Hematopoietic multipotent progenitor cell treated with erythropoietin and hydrocortisone succinate and interleukin-3 and kit ligand, for 6 days (in vitro differentiated cells): ENCODE data around the gene EEFSEC.
A peak's percentile ranks its signal among the peaks of the same experiment; 100 is the strongest.

Experiments
- DNase-seq: peaks from one replicate; pipeline ENCODE4 v3.0.0-alpha.2; 2015

The EEFSEC gene, protein sequence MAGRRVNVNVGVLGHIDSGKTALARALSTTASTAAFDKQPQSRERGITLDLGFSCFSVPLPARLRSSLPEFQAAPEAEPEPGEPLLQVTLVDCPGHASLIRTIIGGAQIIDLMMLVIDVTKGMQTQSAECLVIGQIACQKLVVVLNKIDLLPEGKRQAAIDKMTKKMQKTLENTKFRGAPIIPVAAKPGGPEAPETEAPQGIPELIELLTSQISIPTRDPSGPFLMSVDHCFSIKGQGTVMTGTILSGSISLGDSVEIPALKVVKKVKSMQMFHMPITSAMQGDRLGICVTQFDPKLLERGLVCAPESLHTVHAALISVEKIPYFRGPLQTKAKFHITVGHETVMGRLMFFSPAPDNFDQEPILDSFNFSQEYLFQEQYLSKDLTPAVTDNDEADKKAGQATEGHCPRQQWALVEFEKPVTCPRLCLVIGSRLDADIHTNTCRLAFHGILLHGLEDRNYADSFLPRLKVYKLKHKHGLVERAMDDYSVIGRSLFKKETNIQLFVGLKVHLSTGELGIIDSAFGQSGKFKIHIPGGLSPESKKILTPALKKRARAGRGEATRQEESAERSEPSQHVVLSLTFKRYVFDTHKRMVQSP

DNA sequence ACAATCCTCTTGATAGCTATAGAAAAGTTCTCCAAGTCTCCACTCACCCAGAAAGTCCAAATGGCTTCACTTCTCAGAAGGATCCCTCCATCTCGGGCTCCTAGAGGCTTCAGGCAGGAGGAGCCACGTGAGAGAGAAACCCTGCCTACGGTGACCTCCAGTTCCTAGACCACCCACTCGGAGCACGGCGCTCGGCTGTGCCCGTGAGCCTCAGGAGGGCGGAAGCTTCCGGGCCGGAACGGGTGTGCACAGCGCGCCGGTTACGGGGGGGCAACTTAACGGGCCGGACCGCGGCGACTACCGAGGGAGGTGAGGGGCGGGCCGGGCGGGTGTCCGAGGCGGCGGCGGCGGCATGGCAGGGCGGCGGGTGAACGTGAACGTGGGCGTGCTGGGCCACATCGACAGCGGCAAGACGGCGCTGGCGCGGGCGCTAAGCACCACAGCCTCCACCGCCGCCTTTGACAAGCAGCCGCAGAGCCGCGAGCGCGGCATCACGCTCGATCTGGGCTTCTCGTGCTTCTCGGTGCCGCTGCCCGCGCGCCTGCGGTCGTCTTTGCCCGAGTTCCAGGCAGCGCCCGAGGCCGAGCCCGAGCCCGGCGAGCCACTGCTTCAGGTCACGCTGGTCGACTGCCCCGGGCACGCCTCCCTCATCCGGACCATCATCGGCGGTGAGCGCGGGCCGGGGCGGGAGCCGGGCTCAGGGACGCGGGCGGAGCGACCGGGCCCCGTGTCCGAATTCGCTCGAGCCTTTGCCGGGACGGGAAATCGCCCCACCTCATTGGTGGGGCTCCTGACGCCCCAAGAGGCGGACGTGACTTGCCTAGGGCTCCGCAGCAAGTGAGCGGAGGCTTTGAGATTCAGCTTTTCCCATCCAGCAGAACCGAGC lies at the start of gene EEFSEC:
EEFSEC (plus strand) TSS at position 326 of the 886 bp plus-strand sequence; CDS start at position 353, 27 bp downstream.
- peak; percentile 85 for DNase-seq

DNA sequence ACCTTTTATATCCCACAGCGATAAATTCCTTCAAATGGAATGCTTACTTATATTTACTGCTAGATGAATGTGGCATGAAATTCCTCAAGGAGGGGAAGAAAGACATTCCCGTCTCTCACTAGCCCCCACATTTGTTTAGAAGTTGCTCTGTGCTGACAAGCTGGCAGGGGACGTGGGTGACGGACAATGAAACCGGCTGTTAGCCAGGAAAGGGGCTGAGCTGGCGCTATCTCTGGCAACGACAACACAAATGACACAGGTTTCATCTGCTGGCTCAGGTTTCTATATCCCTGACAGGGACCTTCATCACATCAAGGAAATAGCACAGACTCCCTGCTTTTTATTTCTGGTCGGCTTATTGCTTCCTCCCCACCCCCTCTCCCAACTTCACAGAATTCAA lies 45.4 kb upstream of the EEFSEC start:
- no peak for DNase-seq

DNA sequence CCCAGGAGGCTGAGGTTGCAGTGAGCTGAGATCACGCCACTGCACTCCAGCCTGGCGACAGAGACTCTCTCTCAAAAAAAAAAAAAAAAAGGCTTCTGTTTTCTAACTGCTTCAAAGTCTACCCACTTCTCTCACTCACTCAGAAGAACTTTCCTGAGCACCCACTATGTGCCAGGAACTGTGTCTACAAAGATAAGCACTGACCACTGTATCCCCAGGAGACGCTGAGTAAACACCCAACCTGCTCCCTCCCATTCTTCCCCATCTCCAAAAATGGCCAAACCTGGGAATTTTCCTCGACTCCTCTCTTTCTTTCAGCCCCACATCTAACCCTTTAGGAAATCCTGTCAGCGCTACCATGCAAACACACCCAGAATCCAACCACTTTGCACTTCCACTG lies 42.1 kb upstream of the EEFSEC start:
- DNase-seq: no peak

DNA sequence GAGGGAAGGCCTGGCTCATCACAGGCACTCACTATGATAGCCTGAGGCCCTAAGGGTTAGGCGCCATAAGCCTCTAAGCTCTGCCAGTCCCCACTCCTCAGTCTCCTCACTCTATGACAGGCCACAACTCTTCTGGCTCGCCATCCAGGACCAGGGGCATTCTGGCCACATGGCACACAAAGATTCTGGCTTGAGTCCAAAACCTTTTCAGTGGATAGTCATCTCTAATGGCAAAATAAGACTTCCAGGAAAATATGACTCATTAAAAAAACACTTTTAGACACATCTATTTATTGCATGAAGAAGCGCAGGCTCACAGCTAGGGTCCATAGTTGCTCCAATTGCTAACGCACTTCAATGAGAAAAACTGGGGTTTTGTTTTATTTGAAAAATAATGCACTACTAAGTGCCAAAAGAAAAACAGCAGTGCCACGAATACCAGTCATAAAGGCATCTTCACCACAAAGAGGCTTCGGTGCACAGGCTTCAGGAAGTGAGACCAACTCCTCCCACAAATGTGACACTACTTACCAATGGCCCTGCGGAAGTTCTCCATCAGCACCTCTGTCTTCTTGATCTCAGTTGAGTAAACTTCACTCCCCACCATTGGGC lies 40.8 kb upstream of the EEFSEC start:
- peak; percentile 74 for DNase-seq

DNA sequence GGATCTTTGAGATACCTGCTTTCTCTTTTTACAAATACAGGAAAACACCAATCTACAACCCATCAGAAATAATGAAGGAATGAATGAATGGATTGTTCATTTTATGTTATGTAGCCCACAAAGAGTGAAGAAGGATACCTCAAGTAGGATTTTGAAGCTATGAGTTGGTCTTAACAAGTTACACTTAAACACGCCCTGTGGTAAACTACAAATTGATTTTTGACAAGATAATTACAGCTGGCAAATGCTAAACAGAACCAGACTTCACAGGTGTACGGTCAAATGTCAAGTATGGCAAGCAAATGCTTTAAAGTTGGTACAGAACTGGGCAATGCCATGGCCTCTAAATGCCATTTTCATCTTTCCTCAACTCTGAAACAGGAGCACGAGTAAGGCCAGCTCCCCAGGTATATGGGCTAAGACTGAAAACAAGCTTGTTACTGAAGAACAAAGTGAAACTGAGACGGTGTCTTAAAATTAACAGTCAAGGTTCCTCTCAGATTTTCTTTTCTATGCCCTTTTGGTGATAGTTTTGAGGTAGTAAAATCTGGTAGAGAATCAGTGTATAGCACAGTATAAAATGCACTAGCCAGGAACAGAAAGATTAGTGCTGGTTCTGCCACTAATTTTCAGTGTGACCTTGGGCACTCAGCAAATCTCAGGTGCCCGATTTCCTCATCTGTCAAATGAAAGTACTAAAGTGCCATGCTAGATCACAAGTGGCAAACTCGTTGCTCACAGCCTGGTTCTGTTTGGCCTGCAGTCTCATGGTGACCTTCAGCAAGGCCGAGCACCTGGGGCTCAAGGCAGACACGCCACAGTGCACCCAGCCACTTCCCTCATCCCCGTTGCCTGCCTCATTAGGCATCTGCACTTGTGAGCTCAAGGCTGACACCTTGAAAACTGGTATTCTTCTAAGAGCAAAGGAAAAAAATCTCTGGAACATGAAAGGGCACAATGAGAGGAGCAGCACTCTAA lies 39.2 kb upstream of the EEFSEC start:
- DNase-seq: no peak

DNA sequence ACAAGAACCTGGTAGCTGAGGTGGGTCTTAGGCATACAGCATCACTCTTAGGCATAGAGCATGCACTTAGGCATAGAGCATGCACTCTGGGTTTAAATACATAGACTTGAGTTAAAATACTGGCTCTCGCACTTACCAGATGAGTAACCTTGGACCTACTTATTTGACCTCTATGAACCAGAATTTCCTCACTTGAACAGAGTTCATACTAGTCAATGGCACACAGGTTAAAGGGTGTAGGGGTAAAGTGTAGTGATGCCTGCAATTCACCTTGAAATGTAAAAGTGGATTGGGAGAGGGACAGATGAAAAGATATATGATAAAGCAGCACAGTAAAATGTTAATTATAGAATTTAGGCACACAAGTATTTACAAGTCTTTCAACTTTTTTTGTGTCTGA lies 31.3 kb upstream of the EEFSEC start:
- DNase-seq: no peak

DNA sequence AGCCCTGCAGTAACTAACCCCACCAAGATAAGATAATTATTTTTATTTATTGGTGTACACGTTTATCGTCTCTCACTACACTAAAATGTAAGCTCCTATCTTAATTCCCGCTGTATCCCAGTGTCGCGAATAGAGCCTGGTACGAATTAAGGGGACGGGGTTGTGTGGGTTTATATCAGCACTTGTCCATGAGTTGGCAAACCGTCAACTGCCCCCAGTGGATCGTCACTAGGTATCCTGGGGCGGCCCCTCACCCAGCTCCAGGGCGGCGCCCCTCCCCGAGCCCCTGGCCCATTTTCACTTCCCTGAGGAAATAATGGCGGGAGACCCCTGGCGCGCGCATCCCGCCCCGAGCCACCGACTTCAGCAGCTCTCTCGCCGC lies 30.1 kb upstream of the EEFSEC start:
- peak; percentile 53 for DNase-seq

DNA sequence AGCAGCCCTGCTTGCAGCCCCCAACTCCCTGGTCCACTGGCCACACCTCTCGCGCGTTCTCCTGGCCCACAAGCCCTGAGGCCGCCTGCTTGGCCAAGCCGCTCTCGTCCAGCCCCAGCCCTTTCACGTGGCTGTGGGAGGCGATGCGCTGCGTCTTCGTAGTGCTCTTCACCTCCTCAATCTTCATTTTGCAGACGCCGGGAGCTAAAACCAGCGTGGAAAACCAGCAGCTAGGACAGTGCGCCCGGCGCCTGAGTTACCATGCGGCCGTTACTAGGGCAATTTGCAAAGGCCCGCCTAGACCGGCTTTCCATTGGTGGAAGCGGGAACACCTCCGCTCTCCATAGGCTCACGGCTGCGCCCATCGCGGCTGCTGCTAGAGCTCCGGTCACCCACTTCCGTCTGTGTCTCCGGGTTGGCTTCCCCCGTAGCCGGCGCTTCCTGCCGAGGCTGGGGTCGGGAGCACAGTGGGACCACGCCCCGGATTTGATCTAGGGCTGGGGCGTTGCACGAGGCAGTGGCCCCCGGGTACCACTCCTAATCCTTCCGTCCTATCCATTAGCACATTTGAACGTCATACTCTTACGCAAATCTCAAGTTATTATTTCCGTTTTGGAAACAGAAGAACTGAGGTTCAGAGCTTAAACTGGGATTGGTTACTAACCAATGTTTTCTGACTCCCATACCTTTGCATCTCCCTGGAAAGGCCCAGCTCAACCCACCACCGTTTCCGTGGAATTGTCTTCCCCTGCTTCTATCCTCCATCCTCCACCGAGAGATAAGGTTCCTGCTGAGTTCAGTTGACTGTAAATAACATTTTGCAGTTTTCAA lies 29.5 kb upstream of the EEFSEC start, which contains the start of gene RUVBL1:
RUVBL1 (minus strand) TSS at position 275 of the 831 bp plus-strand sequence; CDS start at position 187, 88 bp downstream.
- DNase-seq: peak; percentile 99

DNA sequence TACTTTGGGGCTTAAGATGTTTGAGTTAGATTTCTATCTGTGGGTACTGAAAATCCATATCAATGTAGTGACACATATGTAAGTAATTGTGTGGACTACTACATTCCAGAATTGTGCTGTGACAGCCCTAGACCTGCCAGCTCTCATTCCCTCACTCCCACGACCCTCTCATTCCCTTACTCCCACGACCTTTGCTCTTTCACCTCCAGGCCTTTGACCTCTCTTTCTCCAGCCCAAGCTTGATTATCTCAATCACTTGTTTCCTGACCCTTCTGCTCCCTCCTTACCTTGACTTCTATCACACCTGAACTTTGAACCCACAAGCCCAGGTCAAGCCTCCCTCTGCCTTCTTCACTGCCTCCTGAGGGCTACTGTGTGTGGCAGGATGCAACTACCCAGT lies 26.0 kb upstream of the EEFSEC start:
- DNase-seq: no peak

DNA sequence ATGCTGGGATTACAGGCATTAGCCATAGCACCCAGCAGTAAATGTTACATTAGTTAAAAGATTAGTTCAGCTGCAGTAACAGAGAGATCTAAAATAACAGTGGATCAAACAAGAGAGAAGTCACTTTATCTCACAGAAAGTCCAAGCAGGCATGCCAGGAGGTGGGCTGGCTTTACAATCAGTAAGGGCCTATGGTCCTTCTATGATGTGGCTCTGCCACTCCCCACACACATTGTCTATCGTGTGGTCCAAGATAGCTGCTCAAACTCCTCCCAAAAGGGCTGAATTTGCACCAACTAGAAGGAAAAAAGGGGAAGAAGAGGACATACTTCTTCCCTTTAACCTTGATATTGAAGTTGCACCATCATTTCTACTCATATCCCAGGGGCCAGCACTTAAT lies 25.0 kb upstream of the EEFSEC start:
- DNase-seq: peak; percentile 90

DNA sequence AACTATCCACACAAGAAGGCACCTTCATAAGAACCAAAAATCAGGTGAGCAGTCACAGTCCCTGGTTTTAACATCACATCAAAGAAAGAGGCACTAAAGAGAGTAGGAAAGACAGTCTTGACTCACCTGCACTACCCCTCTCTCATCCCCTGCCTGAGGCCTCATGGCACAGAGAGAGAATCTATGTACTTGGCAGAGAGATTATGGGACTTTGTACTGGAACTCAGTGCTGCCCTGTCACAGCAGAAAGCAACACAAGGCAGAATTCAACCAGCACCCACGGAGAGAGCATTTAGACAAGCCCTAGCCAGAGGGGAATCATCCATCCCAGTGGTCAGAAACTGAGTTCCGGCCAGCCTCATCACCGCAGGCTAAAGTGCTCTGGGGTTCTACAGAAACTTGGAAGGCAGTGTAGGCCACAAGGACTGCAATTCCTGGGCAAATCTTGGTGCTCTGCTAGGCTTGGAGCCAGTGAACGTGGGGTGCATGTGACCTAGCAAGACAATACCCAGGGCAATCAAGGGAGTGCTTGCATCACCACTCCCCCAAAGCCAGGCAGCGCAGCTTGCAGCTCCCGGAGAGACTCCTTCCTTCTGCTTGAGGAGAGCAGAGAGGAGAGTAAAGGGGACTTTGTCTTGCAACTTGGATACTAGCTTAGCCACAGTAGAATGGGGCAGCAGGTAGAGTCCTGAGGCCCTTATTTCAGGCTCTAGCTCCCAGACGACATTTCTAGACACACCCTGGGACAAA lies 21.2 kb upstream of the EEFSEC start:
- no peak for DNase-seq

DNA sequence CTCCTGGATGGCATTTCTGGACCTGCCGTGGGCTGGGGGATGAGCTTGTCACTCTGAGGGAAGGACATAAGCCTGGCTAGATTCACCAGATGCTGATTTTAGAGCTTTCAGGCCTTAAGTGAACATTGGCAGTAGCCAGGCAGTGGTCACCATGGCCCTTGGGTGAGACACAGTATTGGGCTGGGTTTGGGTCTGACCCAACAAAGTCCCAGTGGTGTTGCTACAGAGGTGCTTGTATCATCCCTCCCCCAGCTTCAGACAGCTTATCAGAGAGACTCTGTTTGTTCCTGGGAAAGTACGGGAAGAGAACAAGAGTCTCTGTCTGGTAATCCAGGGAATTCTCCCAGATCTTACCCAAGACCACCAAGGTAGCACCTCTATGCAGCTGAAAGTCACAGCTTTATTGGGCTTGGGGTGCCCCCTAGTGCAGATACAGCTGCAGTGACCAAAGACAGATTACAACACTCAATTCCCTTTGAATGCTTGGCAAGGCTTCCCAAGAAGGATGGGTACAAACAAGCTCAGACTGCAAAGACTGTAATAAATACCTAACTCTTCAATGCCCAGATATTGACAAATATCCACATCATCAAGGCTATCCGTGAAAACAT lies 19.9 kb upstream of the EEFSEC start:
- peak; percentile 82 for DNase-seq

DNA sequence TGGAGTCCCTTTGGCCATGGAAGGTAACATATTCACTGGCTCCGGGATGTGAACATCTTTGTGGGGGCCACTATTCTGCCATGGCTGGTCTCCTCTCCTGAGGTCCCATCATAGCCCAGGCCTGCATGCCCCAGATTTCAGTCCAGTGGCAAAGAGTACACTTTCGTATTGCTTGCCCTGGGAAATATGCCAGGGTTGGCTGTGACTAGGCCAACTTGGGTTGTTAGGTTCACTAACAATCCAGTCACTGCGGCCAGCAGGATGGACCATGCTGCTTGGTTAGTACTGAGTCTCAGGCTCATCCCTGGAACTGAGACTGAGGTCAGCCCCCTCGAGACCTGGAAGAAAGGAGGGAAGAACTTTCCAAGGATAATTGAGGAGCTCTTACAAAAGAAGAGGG lies 9.8 kb upstream of the EEFSEC start:
- no peak for DNase-seq

DNA sequence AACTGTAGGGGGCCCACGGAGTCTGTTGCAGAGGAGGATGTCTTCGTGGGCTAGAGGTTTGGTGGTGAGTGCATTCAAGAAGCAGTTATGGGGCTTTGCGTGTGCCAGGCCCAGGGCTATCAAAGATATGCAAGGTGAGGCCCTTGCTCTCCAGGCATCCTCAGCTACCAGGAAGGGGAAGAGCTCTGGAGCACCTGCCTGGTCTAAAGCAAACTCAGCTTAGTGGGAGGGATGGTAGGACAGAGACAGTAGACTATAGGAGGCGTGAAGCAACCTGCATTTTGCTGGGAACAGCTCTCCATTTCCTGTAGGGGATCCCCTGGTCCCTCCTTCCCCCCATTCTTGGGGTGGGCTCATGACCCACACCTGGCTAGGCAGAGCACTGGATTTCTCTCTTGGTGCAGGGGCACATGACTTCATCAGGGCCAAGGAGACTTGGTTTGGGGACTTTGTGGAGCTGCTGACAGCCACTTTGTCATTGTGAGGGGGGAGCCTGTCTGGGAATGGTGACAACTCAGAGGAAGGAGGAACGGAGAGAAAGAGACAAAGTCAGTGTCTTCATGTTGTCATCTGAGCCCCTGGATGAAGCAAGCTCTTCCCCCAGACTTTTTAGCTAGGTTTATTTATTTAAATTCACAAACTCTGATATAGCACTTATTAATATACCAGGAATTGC lies 8.6 kb upstream of the EEFSEC start:
- no peak for DNase-seq

DNA sequence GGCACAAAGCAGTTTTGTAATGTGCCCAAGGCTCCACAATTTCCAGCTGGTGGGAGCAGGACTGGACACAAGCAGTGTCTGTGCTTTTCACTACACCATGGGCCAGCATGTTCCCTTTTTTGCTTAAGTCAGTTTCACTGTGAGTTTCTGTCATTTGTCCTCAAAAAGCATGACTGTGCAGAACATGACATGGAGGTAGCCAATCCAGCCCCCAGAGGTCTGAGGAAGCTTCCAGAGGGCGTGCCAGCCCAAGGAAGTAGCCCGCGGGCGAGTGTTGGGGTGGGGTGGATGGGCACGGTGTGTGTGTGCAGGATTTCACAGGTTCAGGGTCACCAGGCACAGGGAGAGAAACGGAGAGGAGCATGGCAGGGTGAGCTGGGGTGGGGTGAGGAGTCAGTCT lies 8.0 kb upstream of the EEFSEC start:
- peak; percentile 84 for DNase-seq

DNA sequence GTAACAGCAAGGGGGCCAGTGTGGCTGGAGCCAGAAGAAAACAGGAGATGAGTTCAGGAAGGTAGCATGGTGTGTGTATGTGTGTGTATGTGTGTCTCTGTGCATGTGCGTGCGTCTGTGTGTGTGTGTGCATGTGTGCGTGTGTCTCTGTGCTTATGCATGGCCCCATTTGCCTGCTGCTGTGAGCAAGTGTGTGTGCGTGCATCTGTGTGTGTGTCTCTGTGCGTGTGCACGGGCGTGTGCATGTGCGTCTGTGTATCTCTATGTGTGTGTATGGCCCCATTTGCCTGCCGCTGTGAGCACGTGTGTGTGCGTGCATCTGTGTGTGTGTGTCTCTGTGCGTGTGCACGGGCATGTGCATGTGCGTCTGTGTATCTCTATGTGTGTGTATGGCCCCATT lies 7.1 kb upstream of the EEFSEC start:
- no peak for DNase-seq

DNA sequence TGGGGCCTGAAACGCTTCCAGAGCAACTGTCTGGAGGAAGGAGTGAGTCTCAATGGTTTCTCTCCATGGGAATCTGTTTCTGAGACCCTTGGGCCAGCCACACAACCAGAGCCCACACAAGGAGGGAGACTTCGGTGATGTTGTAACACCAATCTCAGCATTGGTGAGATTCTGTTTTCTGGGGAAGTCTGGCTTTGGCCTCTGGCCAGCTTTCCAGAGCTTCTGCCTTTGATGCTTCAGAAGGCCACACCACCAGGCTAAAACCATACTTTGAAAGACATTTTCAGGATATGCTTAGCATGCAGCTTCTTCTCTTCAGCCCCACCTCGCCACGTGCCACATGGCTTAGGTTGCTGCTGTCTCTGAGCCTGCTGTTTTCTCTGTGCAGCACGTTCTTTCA lies 3.6 kb upstream of the EEFSEC start:
- DNase-seq: no peak

DNA sequence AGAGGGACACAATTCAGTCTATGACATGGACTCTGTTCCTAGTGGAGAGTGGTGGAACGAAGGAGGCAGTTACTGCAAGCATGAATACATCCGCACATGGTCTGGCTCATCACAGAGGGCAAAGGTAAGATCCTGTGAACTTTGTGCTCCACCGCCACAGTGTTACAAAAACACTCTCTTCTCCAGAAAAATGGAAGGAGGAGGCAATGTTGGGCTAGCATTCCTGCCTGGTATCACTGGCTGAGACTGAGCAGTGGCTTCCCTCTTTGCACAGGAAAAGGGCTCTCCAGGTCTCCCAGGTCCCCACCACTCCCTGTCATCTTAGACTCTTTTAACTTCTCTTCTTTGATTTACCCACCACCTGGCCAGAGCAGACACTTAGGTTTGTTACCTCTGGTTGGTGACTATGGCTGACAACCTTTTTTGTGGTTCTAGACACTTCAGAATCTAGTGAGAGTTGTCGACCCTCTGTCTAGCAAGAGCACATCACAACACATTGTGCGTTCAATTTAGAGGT lies 1.5 kb upstream of the EEFSEC start:
- DNase-seq: no peak
